Rectal smooth muscle tissue (tissue), 1 donor: ENCODE data around the gene HECTD1.
"Not testable (repeated sequence)": the region's sequence is repeated elsewhere in the genome, so short reads cannot be mapped to it uniquely, and the experiment has no call there.

ENCODE experiments used
- H3K27ac ChIP-seq: one replicate; pipeline ENCODE4 v1.7.0; 2013; ENCODE audit warnings: low read depth, low read length, inconsistent platforms
- H3K27me3 ChIP-seq: one replicate; pipeline ENCODE4 v1.7.0; 2013; ENCODE audit warnings: low read length; ENCODE audit not compliant: control insufficient read depth, insufficient read depth
- H3K36me3 ChIP-seq: one replicate; pipeline ENCODE4 v1.7.0; 2013; ENCODE audit warnings: low read length; ENCODE audit not compliant: control insufficient read depth, insufficient read depth
- H3K4me1 ChIP-seq: one replicate; pipeline ENCODE4 v1.7.0; 2013; ENCODE audit warnings: low read length; ENCODE audit not compliant: control insufficient read depth, insufficient read depth
- H3K4me3 ChIP-seq: one replicate; pipeline ENCODE4 v1.7.0; 2013; ENCODE audit warnings: low read length
- H3K9ac ChIP-seq: one replicate; pipeline ENCODE4 v1.7.0; 2013; ENCODE audit warnings: low read length

The HECTD1 gene

GRCh38 chr14:31201111-31201510 is 6.5 kb downstream of the HECTD1 start:
- H3K9ac ChIP-seq = no peak overlapping the region
- H3K27ac ChIP-seq = no peak overlapping the region
- no peak overlapping the region for H3K4me3 ChIP-seq
- H3K27me3 ChIP-seq = no peaks in the 10 kb centered on the region
- H3K36me3 ChIP-seq = no peaks in the 10 kb centered on the region
- H3K4me1 ChIP-seq = peaks cover 13% of the 10 kb centered on the region

- Histone ChIP-seq H3K9ac (no peak overlapping the region), H3K36me3 (no peaks in the 10 kb centered on the region), H3K27ac (no peak overlapping the region), H3K27me3 (no peaks in the 10 kb centered on the region), H3K4me1 (peaks cover 9% of the 10 kb centered on the region), H3K4me3 (no peak overlapping the region)
Observed at GRCh38 chr14:31200702-31200990, 6.9 kb downstream of the HECTD1 start.

- no peaks in the 10 kb centered on the region for H3K36me3 ChIP-seq
- H3K4me1 ChIP-seq = peaks cover 3% of the 10 kb centered on the region
- no peak overlapping the region for H3K27ac ChIP-seq
- H3K27me3 ChIP-seq = no peaks in the 10 kb centered on the region
- no peak overlapping the region for H3K9ac ChIP-seq
- H3K4me3 ChIP-seq = no peak overlapping the region
Observed at GRCh38 chr14:31197671-31198070, 9.9 kb downstream of the HECTD1 start.

- Histone ChIP-seq H3K27ac (no peak overlapping the region), H3K27me3 (no peaks in the 10 kb centered on the region), H3K36me3 (no peaks in the 10 kb centered on the region), H3K4me1 (peaks cover 3% of the 10 kb centered on the region), H3K9ac (no peak overlapping the region), H3K4me3 (no peak overlapping the region)
Observed at GRCh38 chr14:31196839-31197492, 10.6 kb downstream of the HECTD1 start.

DNA sequence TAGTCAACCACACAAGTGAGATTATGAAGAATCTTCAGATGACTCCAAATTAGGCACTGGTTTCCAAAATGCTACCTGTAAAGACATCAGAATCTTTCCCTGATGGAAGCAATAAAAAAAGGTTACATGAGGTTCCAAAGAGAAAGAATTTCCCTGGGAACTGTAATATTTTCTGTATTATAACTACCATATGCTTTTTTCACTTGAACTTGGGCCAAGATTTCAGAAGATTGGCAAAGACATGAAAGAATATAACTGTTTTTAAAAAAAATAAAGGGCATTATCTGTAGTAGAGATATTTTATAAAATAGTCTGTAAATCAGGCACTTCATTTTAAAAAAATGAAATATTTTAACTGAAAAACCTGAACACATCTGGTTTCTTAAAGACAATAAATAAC is 12.9 kb downstream of the HECTD1 start:
- no peak overlapping the region for H3K4me3 ChIP-seq
- peaks cover 3% of the 10 kb centered on the region for H3K4me1 ChIP-seq
- no peaks in the 10 kb centered on the region for H3K27me3 ChIP-seq
- H3K27ac ChIP-seq = no peak overlapping the region
- no peaks in the 10 kb centered on the region for H3K36me3 ChIP-seq
- H3K9ac ChIP-seq = no peak overlapping the region

- Histone ChIP-seq H3K4me3 (no peak overlapping the region), H3K27me3 (no peaks in the 10 kb centered on the region), H3K9ac (no peak overlapping the region), H3K4me1 (peaks cover 3% of the 10 kb centered on the region), H3K36me3 (no peaks in the 10 kb centered on the region), H3K27ac (no peak overlapping the region)
Observed at GRCh38 chr14:31194095-31194494, 13.5 kb downstream of the HECTD1 start.

DNA sequence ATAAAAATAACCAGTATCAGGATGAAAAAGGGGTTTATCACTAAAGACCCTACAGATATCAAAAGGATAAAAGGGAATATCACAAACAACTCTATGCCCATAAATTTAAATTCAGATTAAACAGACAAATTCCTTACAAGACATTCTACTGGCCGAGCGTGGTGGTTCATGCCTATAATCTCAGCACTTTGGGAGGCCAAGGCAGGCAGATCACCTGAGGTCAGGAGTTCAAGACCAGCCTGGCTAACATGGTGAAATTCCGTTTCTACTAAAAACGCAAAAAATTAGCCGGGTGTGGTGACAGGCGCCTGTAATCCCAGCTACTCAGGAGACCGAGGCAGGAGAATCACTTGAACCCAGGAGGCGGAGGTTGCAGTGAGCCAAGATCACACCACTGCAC is 15.0 kb downstream of the HECTD1 start:
- not testable (repeated sequence) for H3K36me3 ChIP-seq, H3K27ac ChIP-seq, H3K27me3 ChIP-seq, H3K9ac ChIP-seq, H3K4me1 ChIP-seq, H3K4me3 ChIP-seq

GRCh38 chr14:31190717-31191263 is 16.8 kb downstream of the HECTD1 start:
- H3K36me3 ChIP-seq = peaks cover 2% of the 10 kb centered on the region
- H3K4me3 ChIP-seq = no peak overlapping the region
- H3K4me1 ChIP-seq = peaks cover 3% of the 10 kb centered on the region
- no peak overlapping the region for H3K9ac ChIP-seq
- no peaks in the 10 kb centered on the region for H3K27me3 ChIP-seq
- H3K27ac ChIP-seq = no peak overlapping the region

GRCh38 chr14:31190219-31190603 is 17.4 kb downstream of the HECTD1 start:
- Histone ChIP-seq H3K36me3 (peaks cover 2% of the 10 kb centered on the region), H3K27ac (no peak overlapping the region), H3K4me3 (no peak overlapping the region), H3K27me3 (no peaks in the 10 kb centered on the region), H3K9ac (no peak overlapping the region), H3K4me1 (peaks cover 3% of the 10 kb centered on the region)

- peaks cover 2% of the 10 kb centered on the region for H3K36me3 ChIP-seq
- no peaks in the 10 kb centered on the region for H3K4me1 ChIP-seq
- H3K27ac ChIP-seq = no peak overlapping the region
Observed at GRCh38 chr14:31189346-31190218, 18.0 kb downstream of the HECTD1 start.

DNA sequence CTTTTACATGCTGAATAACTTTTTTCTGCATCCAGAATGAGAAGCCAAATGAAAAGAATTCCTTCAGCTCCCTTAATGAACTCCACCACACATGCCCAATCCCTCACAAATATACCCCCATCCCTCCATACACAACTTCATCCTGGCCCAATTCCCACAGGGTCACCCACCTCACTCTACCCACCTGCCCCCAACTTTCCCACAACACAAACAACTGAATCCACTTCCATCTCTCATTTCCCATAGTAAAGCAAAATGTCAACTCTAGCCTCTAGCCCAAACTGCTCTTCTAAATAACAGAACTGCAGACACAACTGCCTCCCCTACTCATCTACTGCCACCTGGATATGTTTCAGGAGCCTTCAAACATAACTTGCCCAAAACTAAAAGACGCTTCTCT is 18.8 kb downstream of the HECTD1 start:
- peaks cover 2% of the 10 kb centered on the region for H3K36me3 ChIP-seq

More at GRCh38 chr14:31189346-31190218, 18.0 kb downstream of the HECTD1 start:
- Histone ChIP-seq H3K9ac (no peak overlapping the region), H3K27me3 (no peaks in the 10 kb centered on the region), H3K4me3 (no peak overlapping the region)

DNA sequence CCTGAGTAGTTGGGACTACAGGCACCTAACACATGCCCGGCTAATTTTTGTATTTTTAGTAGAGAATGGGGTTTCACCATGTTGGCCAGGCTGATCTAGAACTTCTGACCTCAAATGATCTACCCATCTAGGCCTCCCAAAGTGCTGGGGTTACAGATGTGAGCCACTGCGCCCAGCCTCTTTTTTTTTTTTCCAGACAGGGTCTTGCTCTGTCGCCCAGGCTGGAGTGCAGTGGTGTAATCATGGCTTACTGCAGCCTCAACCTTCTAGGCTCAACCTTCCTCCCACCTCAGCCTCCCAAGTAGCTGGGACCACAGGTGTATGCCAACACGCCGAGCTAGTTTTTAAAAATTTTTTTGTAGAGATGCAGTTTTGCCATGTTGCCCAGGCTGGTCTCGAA is 25.6 kb downstream of the HECTD1 start:
- H3K4me1 ChIP-seq, H3K27ac ChIP-seq, H3K4me3 ChIP-seq, H3K36me3 ChIP-seq, H3K27me3 ChIP-seq, H3K9ac ChIP-seq: not testable (repeated sequence)

More for the DNA sequence above, 18.8 kb downstream of the HECTD1 start:
- no peaks in the 10 kb centered on the region for H3K4me1 ChIP-seq
- no peak overlapping the region for H3K27ac ChIP-seq
- H3K4me3 ChIP-seq = no peak overlapping the region
- no peak overlapping the region for H3K9ac ChIP-seq
- no peaks in the 10 kb centered on the region for H3K27me3 ChIP-seq

- Histone ChIP-seq H3K4me3 (no peak overlapping the region), H3K9ac (no peak overlapping the region), H3K27me3 (no peaks in the 10 kb centered on the region), H3K27ac (no peak overlapping the region), H3K4me1 (no peaks in the 10 kb centered on the region), H3K36me3 (peaks cover 2% of the 10 kb centered on the region)
Observed at GRCh38 chr14:31181271-31181670, 26.3 kb downstream of the HECTD1 start.
